Stimulated activated CD8-positive, alpha-beta memory T cell treated with anti-CD3 and anti-CD28 coated beads, Interleukin-12 subunit alpha, Interleukin-12 subunit beta, amount 100 ng/mL, for 4 hours (primary cell): ENCODE results near the gene SMIM13.

Experiments used
- DNase-seq: peaks from one replicate; pipeline ENCODE4 v3.0.0-alpha.2; 2020; ENCODE audit warnings: low read depth

The SMIM13 gene

DNA sequence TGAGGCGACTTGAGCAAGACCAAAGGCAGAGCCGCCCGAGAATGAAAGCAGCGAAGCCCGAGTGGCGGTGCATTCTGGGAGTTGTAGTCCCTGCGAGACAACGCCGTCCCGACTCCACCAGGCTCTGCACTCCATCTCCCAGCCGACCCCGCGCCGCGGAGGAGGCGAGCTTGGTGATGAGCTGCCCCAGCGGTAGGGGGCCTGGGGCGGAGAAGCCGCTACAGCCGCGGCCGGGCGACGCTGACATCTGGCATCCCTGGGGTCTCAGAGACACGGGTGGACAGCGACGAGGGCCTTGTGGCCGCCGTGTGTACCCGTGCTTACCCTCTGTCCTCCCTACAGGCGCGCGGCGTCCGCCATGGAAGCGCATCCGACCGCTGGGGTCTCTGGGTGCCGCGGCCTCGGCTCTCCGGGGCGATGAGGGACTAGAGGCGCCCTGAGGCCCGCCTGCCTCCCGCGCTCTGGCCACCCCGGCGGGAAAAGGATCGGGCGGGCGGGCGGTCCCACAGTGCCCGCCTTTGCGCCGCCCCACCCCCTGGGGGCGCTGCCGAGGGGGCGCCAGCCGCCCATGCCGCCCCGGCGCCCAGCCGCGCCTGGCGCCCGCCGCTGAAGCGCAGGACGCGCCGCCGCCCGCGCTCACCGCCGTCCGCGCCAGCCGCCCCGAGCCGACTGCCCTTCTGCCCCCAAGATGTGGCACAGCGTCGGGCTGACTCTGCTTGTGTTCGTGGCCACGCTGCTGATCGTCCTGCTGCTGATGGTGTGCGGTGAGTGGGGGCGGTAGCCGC is at the start of gene SMIM13:
Gene SMIM13 (plus strand): TSS at position 209 of the 785 bp plus-strand sequence. CDS start 480 bp downstream, at position 689.
- DNase-seq, result peak; percentile 89

DNA sequence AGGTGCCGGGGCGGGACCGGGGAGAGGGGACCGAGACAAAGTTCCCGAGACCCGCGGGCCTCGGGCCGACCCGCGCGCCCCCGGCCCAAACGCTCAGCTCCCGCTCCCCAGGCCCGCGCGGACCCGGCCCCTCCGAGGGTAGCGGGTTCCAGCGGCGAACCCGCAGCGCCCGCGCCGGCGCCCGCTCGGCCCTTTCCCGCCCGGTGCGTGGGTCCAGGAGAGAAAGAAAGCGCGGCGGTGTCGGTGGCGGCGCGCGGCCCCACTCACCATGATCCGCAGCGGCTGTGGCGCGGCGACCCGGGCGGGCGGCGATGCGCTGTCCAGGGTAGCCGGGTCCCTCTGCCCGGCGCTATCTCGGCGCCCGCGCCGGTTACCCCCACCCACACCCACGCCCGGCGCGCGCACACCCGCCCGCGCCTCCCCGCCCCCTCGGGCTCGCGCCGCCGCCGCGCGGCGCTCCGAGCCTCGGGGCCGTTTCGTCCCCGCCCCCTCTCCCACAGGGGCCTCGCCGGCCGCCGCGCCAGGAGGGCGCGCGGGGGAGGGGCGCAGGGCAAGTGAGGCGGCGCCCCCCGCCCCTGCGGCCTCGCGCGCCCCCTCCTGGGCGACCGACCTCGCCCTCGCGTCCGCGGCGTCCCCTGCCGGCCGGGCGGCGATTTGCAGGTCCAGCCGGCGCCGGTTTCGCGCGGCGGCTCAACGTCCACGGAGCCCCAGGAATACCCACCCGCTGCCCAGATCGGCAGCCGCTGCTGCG is 49.5 kb upstream of the SMIM13 start, which contains the start of gene ELOVL2:
Gene ELOVL2 (minus strand): TSS at position 345 of the 751 bp plus-strand sequence. CDS start 75 bp downstream, at position 270.
- no peak for DNase-seq

DNA sequence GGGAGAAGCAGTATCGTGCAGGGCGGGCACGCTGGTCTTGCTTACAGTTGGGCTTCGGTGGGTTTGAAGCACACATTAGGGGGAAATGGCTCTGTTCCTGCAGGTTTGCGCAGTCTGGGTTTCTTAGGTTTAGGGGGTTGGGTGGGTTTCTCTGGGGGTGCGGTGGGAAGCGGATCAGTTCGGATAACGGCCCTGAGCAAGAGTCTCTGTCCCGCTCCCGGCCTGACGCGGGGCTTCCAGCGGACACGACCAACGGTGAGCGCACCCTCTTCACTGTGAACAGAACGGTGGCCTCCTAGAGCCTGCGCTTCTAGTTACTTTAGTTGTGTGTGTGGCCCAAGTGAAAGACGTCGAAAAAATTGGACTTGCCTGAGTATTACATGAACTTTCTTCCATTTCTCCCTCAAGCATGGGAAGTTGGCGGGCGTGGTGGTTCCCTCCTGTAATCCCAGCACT is 48.9 kb upstream of the SMIM13 start:
- no peak for DNase-seq

DNA sequence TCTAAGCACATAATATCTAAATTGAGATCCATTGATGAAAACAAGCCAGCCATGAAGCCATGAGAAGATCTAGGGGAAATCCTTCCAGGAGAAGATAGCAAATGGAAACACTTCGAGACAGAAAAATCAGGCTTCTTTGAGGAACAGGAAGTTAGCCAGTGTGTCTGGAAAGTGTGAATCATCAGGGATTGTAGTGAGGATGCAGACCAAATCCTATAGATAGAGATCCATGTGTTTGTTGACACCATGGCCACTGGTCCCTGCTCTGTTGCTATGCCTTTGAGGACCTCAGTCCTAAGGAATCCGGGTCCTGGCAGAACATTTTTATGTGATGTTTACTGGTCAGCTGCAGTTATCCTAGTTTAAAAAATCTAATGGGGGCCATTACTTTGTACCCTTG is 42.9 kb upstream of the SMIM13 start:
- DNase-seq, result no peak

DNA sequence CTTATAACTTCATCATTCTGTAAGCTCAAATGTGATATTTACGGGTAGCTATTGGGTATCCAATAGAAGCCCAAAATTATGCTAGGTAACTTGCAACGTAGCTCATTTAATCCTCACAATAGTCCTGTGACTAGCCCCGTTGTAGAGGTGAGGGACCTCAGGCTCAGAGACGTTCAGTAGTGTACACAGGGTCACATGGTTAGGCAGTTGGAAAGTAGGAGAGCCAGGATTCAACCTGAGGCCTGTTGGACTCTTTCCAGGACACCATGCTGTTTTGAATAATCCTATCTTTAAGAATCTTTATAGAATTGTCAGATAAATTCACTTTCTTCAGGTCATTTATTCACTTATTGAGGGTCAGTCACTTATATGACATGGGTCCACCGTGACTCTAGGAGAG is 40.3 kb upstream of the SMIM13 start:
- no peak for DNase-seq

DNA sequence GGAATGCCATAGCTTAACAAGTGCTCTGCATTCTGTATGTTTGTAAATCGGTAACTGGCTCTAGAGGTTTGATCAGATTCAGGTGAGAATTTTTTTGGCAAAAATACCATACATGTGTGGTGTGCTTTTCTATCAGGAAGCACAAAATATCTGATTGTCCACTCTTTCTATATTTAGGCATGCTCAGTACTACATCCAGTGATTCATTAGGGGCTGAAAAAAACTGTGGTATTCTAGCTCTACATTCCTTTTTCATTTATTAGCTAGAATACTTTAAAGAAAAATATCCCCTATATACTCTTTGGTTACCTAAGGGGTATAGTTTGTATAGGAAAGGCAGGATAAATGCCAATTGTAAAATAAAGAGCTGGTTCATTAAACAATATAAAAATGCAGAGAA is 38.9 kb upstream of the SMIM13 start:
- DNase-seq, result no peak

DNA sequence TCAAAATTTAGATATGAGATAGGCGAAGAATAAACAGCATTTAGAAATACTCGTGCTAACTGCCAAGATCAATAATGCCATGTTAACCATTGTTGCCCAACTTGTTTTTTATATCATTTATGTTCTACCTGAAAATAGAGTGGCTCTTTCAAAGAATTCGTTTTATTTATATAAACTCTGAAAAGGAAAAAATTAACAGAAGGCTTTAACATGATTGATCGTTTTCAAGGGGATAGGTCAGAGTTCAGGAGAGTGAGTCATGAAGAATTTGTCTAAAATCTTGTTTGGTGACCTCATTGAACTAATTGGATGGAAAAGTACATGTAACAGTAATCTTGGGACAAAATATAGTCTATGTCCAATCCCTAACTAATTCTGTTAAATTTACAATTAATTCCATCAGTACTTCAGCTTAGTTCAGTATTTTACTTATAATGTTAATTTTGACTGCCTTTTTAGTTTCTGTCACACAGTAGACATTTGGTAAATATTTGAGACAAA is 38.5 kb upstream of the SMIM13 start:
- DNase-seq, result no peak

DNA sequence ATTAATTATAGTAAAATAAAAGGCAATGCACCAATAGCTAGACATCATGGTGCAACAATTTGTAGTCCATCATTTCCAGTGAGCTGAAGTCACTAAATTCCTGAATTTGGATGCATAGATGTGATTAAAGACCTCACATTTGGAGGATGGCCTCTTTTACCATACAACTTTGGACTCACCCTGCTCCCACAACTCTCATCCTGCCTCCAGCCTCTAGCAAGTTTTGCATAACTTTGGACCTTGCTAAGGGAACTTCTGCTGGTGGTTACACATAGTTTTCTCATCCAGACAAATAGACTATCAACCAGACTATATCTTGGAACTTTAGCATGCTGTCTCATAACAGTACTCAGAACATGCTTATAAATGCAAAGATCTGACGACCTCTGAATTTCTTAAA is 36.8 kb upstream of the SMIM13 start:
- DNase-seq, result no peak

DNA sequence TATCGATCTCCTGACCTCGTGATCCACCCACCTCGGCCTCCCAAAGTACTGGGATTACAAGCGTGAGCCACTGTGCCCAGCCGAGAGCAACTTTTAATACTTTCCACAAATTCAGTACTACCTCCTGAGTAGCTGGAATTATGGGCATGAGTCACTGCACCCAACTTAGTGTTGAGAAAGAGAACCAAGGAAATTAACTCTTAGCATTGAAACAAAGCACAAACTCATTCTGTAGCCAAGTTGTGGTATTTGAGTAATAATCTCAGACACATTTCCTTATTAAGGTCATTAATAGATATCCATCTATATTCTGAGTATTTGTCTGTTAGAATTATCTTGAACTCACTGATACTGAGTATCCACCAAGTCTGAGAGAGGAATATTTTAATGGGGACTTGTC is 35.2 kb upstream of the SMIM13 start:
- DNase-seq, result no peak

DNA sequence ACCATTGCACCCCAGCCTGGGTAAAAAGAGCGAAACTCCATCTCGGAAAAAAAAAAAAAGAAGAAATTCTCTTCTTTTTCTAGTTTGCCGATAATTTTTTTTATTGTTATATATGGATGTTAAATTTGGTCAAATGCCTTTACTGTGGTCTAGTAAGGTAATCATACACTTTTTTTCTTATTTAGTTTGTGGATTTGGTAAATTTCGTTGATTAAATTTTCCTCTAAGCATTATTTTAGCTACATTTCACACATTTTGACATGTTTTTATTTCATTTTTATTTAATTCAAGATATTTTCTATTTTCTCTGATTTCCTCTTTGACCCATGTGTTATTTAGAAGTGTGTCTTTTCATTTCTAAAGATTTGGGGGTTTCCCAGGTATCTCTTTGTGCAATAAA is 31.6 kb upstream of the SMIM13 start:
- no peak for DNase-seq

DNA sequence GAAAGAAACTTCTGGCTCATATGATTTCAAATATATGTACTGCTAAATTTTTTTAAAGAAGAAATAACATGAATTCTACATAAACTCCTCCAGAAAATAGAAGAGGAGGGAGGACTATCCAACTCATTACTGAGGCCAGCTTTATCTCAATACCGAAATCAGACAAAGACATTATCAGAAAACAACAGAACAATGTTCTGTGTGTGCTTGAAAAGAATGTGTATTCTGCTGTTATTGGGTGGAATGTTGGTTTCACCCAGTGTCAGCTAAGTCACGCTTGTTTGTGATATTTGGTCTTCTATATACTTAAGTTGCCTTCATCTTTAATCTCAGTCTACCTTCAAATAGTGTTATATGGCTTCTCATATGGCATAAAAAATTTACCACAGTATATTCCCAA is 30.9 kb upstream of the SMIM13 start:
- no peak for DNase-seq

DNA sequence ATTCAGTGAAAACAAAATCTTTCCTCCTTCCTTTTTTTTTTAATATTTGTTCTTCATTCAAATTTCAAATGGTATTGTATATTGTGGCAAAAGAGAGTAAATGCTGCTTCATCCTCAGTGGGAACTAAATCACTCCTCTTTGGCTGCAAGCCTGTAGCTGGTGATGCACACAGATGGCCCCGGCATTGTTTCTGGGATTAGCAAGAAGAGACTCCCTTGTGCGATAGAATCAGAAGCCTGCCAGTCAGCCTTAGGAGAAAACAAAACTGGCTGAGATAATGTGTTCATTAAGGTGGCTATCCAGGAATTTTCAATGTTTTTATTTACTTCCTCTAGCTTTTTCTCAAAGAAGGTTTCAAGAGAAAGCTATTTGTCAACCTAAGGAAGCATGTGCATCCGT is 28.8 kb upstream of the SMIM13 start:
- DNase-seq, result no peak

DNA sequence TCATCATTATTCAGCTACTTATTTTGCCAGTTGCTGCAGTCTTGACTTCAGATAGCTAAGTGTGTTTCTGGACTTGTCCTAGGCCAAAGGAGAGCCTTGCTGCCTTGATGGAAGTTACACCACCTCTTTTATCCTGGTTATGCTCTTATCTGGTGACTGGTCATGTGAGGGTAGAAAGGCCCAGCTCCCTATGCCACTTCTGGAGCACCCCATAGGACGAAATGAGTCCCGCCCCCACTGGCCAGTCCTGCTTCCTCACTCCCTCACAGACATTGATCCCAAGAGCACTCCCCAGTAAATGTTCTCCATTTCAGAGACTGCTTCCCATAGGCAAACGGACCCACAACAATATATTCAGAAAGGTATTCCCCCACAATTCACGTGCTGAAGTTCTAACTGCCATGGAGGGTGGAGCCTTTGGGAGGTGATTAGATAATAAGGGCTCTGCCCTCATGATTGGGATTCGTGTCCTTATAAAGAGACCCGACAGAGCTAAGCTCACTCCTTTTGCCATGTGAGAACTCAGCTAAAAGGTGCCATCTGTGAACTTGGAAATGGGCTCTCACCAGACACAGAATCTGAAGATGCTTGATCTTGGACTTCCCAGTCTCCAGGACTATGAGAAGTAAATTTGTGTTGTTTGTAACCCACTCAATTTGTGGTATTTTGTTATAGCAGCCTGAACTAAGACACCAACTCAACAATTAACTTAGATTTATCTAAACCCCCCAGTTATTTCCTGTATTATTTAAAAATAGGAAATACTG is 28.0 kb upstream of the SMIM13 start:
- no peak for DNase-seq

DNA sequence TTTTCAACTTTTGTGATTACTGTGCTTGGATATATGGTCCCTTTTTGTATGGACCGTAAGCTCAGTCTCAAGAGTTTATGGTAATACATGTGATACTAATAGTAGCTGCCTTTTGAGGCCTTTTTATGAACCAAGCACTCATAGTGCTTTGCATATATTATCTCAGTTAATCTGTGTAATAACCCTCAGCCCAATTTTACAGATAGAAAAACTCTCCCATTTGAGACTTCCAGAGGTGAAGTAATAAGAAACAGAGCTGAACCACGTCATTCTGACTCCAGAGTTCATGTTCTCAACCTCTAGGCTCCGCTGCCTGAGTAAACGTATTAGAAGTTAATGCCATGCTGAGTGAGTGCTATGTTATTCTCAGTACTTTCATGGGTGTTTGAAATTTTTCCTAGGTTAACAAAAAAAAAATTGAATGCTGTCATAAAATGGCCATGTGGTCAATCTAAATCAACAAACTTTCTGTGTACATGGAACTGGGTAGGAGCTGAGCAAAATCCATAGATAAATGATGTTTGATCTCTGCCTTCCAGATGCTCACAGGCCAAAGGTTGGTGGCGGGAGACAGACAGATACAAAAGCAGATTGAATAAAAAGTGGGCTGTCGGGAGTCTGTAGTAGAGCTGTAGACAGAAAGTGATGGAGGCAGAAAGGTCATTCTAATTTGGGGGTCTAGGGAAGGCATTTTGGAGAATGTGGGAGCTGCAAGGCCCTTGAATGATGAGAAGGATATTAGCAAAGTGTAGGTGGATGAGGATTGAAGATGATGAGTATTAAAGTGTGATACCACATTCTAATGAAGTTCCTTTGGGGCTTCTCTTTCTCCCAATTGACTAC is 26.9 kb upstream of the SMIM13 start:
- no peak for DNase-seq

DNA sequence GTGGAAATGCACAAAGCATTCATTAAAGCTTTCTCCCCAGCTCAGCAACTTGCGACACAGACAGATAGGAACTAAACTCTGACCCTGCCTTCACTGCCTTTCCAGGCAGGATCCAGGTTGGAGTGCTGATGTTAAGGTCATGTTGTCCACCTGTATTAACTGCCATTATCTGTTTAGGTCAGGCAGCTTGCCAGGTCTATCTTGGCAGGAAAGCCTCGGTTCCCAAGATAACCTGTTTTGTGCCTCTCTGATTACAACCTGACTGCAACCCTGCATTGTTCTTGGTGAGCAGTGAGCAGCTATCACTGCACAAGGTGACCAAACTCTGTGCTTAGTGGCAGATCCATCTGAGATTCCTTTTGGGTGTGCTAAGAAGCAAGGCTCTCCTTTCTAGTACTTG is 26.3 kb upstream of the SMIM13 start:
- DNase-seq, result no peak

DNA sequence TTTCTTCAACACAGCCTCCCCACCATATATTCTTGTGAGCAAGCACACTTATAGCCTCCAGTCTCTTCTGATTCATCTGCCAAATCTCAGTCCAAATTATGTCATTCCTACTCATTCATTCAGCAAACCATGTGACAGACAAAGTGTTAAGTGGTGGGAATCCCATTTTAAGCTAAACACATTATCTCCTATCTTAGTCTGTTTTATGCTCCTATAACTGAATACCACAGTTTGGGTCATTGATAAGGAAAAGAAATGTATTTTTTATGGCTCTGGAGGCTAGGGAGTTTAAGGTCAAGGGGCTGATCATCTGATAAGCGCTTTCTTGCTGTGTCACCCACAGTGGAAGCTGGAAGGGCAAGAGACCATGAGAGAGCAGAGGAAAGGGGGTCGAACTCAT is 23.9 kb upstream of the SMIM13 start:
- DNase-seq, result no peak

DNA sequence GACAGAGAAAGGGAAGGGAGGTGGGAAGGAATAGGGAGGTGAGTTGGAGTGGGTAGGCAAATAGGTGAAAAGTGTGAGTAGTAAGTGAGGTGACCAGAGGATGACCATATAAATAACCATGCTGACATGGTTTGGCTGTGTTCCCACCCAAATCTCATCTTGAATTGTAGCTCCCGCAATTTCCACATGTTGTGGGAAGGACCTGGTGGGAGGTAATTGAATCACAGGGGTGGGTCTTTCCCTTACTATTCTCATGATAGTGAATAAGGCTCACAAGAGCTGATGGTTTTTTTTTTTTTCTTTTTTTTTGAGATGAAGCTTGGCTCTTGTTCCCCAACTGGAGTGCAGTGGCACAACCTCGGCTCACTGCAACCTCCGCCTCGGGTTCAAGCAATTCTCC is 21.5 kb upstream of the SMIM13 start:
- DNase-seq, result no peak

DNA sequence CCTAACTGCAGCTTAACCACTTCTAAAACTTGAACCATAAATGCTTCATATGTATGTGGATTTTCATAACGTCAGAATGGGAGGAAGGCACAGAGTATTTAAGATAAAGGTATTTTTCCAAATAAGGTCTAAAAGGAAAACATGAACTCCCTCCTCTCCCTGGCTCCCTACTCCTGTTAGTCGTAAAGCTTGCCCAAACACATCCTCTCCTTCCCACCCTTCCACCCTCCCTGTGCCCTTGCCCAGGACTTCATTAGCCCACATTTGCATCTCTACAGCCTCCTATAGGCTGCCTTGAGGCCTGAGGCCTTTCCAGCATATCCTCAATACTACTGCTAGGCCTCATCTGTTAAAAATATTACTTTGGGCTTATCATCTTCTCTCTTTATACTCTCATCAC is 17.1 kb upstream of the SMIM13 start:
- no peak for DNase-seq

DNA sequence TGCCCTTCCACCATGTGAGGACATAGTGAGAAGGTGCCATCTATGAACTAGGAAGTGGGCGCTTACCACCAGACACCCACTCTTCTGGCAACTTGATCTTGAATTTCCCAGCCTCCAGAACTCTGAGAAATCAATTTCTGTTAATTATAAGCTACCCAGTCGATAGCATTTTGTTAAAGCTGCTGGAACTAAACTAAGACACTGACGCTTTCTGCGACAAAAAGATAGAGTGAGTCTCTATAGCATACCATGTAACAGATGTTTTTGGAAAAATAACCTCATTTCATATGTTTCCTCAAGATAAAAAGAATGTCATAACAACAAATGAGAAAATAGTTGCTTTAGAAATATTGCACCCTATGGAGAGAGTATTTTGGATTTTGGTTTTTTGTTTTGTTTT is 15.4 kb upstream of the SMIM13 start:
- no peak for DNase-seq

DNA sequence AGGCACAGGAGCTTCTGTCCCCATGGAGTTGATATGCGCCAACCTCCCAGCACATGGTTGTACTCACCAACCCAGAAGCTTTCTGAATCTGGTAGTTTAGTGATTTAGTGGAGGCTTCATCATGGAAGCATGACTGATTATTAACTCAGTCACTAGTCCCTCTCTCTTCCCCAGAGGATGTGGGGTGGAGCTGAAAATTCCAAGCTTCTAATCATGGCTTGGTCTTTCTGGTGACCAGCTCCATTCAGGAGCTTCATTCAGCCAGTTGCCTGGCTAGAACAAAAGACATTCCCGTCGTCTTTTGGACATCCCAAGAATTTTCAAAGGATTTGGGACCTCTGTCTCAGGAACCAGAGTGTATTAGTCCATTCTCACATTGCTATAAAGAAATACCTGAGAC is 13.3 kb upstream of the SMIM13 start:
- DNase-seq, result no peak

DNA sequence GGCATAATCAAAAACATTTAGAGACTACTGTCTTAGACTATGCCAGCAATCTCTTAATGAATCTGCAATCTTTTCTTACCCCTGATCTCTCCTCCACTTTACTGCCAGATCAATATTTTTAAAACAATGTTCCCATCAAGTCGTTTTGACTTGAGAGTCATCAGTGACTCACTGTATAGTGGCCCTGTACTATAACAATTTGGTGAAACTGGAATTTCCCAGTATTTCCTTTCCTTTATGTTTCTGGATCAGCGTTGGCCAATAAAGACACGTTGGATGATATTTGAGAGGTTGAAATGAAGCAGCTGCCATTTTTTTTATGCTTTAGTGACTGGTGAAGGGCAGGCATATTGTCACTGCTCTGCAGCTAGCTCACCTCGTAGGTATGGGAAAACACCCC is 10.1 kb upstream of the SMIM13 start:
- DNase-seq, result no peak

DNA sequence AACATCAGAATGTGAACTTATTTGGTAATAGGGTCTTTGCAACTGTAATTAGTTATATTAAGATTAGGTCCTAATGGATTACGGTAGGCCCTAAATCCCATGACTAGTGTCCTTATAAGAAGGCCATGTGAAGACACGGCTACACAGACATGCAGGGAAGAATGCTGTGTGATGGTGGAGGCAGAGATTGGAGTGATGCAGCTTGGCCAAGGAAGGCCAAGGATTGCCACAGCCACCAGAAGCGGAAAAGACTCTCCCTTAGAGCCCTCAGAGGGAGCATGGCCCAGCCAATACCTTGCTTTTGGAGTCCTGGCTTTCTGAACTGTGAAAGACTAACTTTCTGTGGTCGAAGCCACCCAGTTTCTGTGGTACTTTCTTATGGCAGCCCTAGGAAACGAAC is 9.7 kb upstream of the SMIM13 start:
- no peak for DNase-seq
